GM10847 (cell line): ENCODE measurements around the gene APBB2.

Source experiments
- POLR2A ChIP-seq: IDR thresholded peaks from 2 replicates; pipeline ENCODE4 v1.6.1; 2011; ENCODE audit not compliant: insufficient read length; ENCODE audit errors: extremely low read depth

The APBB2 gene

DNA sequence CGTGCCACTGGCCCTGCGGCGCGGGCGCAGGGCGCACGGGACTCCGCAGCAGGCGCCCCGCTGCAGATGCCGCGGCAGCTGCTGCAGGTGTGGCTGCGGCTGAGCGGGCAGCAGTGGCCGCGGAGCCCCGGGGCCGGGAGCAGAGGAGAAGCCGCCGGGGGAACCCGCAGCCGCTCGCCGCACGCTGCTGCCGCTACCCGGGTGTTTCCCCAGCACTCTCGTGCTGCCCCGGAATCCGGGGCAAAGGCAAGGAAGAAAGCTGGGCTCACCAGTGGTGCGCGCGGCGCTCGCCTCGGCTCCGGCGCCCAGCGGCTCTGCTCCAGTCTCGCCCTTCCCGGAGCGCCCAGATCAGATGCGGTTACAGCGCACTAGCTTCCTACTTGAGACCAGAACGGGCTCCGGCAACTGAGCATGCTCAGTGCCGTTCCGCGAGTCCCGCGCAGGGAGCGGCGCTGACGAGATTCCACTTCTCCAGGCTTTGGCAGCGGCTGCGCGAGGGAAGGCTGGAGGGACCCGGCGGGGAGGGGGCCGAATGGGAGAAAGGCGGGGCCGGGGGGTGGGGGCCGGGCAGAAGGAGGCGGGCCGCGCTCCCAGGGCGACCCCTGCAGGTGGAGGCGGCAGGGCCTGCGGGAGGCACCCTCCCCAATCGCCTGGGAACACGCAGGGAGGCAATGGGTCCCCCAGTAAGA, at the start of gene APBB2:
Gene APBB2, minus strand, starts transcription at position 407 of the 689 bp plus-strand sequence. CDS start 181,288 bp downstream, outside the sequence.
- TF ChIP-seq POLR2A = peak; percentile 22

DNA sequence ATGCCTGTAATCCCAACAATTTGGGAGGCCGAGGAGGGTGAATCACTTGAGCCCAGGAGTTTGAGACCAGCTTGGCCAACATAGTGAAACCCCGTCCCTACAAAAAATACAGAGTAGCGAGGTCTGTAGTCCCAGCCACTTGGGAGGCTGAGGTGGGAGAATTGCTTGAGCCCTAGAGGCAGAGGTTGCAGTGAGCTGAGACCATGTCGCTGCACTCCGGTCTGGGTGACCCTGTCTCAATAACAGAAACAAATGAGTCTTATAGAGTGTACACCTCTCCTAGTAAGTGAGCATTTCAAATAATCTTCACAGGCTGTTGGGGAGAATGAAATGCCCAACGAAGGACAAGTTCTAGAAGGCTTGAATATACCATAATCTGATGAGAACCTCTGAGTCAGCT, 47.9 kb upstream of the APBB2 start:
- TF ChIP-seq POLR2A = no peak

DNA sequence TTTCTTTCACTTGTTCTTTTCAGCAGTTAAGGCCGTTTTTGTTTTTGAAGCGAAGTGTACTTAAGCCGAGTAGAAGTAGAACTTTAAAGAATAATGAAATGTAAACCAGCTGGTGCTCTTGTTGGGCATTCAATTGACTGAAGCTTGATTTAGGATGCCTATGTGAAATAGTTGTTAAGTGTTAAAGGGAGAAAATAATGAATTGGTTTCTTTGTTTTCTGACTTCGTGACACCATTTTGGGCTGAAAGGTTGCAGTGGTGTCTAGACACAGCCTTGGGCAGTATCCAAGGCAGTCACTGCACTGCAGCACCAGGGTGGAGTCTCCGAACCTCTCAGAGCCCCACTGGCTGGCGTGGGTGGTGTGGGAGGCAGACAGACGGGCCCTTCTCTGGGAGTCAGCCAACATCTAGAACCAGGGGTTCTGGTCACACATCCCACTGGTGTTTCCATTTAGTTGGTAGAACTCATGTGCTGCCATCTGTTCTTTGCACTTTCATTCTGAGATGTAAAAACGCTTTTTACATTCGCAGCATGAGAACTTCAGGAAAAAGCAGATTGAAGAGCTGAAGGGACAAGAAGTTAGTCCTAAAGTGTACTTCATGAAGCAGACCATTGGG, 45.9 kb upstream of the APBB2 start:
- no peak for TF ChIP-seq POLR2A

DNA sequence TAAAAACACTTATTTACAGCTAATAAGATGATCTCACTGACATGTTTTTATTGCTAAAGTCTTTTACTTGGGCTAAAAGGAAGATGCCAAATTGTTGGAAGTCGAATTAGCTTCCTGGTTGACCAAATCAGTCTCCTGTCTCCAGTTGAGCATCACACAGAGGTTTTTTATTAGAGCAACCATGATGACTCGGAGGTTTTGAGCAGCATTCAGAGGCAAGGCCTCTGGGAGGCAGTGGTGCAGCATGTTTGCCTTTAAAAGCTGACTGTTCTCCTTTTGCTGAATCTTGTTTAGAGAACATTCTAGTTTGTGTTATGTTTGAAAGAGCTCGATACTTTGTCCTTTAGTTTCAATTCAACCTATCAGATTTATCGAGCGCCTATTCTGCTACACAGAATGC, 44.4 kb upstream of the APBB2 start:
- TF ChIP-seq POLR2A = no peak

DNA sequence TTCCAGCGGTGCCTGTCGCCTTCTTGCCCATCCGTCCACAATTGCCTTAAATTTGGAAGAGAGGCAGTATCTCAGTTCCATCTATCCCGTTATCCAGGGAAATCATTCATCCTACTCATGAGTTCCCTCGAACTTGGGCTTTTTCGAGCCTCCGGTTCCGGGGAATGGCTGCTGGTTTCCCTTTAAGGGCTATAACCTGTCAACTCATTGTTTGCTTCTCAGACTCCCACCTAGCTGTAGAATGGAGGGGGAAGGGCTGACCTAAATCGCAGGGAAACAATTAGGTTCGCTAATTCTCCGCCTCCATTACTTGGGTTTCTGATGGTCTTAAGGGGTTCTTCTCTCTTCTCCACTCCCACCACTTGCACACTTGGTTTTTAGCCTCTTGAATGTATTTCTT, 43.6 kb upstream of the APBB2 start:
- no peak for TF ChIP-seq POLR2A

DNA sequence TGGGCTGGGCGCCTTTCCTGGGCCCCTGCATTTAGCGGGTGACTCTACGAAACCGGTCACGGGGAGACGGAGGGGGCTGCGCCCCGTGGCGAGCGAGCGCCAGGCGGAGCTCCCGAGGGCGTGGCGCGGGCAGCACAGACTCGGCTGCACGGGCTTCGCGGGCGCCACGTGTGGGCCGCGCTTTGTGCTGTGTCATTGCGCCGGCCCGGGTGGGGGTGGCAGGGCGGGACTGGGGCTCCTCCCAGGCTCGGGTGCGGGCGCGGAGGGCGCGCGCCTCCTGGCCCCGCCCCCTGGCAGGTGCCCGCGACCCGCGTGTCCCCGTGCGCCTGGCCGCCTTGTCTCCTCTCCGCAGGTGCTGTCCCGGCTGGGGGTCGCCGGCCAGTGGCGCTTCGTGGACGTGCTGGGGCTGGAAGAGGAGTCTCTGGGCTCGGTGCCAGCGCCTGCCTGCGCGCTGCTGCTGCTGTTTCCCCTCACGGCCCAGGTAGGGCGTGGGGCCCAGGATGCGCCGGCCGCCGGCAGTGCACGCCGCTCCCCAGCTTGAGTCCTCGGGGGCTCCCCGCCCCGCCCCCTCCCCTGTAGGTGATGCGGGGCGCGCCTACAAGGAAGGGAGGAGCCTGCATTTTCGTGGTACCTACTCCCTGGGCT, 43.0 kb upstream of the APBB2 start:
- TF ChIP-seq POLR2A = no peak

DNA sequence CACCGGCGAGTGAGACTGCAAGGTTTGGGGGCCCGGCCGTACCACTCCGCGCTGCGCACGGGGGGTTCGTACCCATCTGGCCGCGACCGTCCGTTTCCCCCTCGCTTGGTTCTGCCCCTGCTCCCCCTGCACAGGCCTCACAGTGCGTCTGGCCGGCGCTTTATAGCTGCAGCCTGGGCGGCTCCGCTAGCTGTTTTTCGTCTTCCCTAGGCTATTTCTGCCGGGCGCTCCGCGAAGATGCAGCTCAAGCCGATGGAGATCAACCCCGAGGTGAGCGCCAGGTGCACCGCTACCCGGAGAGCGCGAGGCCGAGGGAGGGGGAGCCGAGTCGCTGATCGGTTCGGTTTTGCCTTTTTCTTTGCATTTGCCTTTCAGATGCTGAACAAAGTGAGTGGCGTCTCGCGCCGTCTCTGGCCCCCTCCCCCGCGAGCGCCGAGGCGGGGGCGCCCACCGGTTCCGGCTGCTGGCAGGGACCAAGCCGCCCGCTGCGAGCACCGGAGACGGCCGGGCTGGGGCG, 42.5 kb upstream of the APBB2 start, which contains the start of gene UCHL1:
Gene UCHL1, plus strand, starts transcription at position 189 of the 517 bp plus-strand sequence. Its CDS starts 49 bp downstream, at position 238.
- TF ChIP-seq POLR2A = peak; percentile 43

DNA sequence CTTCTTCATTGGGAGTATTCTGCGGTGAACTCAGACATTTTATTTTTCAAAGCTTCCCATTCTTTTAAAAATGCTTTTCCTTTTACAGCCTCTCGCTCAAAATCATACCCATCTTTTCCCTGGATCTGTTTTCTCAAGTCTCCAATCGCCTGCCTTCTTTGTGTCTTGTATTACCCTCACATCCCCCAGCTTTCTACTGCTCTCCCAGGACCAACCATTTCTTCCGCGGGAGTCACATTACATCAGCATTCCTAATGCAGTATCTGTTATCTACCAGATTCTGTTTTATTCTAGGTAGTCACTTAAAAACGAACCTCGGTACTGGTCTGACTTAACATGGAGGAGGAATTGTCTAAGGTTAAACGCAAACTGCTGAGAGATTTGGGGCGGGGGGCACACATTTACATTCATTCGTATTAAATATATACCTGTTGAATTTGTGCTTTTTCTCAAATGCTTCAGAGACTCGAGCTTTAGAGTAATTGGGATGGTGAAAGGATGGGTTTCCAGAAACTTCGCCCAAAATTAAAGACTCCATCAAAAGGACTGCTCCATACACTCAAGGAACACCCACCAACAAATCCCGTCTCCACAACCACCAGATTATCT, 41.9 kb upstream of the APBB2 start:
- no peak for TF ChIP-seq POLR2A

DNA sequence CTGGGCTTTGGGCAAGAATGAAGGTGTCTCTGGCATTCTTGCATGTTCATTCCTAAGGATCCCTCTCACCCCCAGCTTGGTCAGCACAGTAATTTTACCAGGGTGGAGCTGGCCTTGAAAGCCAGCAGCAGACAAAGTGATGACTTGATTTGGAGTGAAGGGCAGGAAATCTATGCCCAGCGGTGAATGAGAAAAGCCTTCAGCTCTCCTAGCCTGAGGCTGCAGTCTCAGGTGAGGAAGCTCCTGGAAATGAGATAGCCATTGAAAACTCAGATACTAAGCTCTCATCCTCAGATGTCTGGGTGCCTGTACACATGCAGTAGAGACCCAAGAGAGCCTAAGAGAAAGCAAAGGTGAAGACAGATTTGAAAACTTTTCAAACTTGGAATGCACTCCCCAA, 31.6 kb upstream of the APBB2 start:
- TF ChIP-seq POLR2A = no peak

DNA sequence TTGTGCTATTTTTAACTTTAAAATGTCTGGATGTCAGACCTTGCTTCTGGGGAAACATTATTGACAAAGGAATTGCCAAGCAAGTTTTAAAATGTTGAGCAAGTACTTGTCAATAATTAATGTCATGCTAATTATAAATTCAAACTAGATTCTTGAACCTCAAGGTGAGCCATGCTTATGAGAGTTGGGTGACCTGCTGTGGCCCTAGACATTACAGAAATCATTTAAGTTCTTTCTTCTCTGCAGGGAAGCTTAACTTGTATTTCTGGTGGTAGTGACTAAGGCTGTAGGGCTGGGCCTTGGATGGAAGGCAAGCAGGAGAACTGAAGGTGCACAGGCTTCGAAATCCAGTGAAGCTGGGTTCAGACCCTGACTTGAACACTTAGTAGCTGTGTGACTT, 27.6 kb upstream of the APBB2 start:
- no peak for TF ChIP-seq POLR2A

DNA sequence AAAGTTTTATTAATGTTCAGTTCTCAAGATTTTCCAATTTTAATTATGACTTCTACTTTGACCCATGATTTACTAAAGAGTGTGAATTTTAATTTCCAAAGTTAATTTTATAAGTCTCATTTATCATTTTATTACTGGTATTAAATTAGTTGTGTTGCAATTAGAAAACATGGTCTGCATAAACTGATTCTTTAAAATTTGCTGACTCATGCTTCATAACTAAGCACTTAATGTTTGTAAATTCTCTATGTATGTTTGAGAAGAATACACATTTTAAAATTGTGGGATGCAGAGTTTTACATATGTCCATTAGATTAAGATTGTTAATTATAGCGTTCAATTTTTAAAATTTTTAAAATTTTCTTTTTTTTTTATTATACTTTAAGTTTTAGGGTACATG, 22.2 kb upstream of the APBB2 start:
- no peak for TF ChIP-seq POLR2A

DNA sequence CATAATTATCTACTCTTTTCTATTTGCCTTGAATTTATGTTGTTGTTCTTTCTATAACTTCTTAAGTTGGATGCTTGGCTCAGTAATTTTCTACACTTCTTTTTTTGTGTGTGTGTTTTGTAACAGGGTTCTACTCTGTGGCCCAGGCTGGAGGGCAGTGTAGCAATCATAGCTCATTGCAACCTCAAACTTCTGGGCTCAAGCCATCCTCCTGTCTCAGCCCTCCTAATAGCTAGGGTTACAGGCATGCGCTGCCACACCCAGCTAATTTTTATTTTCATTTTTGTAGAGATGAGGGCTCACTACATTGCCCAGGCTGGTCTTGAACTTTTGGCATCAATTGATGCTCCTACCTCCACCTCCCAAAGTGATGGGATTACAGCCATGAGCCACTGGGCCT, 21.7 kb upstream of the APBB2 start:
- no peak for TF ChIP-seq POLR2A

DNA sequence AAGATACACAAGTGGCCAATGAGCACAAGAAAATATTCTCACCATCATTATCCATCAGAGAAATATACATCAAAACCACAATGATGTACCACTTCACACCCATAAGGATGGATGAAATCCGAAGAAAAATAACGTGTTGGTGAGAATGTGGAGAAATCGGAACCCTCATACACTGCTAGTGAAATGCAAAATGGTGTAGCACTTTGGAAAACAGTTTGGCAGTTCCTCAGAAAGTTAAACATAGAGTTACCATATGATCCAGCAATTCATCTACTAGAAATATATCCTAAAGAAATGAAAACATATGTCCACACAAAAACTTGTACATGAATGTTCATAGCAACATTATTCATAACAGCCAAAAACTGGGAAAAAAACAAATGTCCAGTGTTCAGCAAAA, 18.5 kb upstream of the APBB2 start:
- TF ChIP-seq POLR2A = no peak

DNA sequence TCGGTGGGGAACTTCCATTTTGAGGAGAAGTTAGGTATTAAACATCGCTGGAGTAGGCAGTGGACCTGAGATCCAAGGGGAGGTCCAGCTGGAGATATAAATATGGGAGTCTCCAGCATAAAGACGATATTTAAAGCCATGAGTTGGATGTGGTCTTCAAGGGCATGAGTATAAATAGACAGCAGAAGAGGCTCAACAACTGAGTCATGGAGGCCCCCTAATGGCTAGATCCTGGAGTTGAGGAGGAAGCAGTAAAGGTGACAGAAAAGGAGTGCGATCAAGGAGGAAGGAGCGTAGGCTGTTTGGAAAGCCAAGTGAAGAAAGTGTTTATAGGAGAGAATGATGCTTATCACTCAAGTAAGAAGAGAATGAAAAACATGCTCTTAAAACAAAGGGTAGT, 18.1 kb upstream of the APBB2 start:
- no peak for TF ChIP-seq POLR2A

DNA sequence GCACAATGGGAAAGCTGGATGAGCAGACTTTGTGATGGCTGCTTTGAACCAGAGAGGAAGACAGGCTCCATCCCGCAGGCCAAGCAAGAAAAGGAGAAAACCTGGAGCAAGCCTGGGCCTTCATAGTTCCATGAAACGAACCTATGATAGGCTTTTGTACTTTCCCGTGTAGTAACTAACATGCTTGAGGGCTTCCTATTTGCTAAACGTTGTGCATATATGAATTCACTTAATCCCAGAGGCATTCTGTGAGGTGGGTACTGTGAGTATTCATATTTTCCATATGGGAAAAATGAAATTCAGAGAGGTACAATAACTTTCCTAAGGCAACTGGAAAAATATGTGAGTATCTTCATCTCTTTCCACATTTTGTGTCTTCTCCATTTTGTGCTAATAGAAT, 13.6 kb upstream of the APBB2 start:
- TF ChIP-seq POLR2A = no peak
